GM21717 (cell line): ENCODE data around the gene MYOCOS.
"Not testable (repeated sequence)": the region's sequence is repeated elsewhere in the genome, so short reads cannot be mapped to it uniquely, and the experiment has no call there.

Experiments used
- ATAC-seq: cut with Tn5 transposase; IDR thresholded peaks from one replicate; pipeline ENCODE4 v1.9.1; 2021; ENCODE audit warnings: mild to moderate bottlenecking, moderate library complexity; ENCODE audit not compliant: unreplicated experiment

MYOCOS gene

DNA sequence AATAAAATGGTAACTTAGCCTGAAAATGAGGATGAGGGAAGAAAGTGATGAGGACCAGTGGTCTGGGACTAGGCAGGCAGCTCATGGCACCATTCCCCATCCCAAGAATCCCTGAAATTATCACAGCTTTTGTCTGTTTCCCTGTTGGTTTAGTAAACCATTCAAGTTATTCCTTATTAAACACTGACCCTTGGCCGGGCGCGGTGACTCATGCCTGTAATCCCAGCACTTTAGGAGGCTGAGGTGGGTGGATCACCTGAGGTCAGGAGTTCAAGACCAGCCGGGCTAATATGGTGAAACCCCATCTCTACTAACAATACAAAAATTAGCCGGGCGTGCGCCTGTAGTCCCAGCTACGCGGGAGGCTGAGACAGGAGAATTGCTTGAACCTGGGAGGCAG is 34.2 kb downstream of the MYOCOS start:
- not testable (repeated sequence) for ATAC-seq

DNA sequence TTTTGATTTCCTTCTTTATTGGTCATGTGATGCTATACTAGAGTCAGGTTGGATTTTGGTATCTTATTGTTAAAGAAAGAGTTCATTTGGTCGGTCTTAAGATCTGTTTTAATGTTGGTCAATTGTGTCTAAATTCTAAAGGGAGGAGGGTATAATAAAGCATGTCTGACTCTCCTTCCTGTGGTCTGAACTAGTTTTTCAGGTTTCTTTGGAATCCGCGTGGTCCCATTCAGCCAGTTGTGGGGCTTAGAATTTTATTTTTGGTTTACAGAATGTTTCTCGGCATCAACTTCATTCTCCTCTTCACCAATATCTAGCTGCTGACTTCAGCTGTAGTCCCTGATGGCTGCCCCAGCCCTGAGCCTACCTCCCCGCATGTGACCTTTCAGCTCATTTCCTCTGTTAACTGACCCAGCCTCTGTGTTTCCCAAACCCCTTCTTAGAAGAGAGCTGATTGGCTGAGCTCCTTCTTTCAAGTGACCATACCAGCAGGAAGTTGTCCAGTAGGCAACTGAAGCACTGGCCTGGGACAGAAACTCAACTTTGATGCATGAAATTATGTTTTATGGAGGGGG is 39.1 kb downstream of the MYOCOS start:
- ATAC-seq = no peak

DNA sequence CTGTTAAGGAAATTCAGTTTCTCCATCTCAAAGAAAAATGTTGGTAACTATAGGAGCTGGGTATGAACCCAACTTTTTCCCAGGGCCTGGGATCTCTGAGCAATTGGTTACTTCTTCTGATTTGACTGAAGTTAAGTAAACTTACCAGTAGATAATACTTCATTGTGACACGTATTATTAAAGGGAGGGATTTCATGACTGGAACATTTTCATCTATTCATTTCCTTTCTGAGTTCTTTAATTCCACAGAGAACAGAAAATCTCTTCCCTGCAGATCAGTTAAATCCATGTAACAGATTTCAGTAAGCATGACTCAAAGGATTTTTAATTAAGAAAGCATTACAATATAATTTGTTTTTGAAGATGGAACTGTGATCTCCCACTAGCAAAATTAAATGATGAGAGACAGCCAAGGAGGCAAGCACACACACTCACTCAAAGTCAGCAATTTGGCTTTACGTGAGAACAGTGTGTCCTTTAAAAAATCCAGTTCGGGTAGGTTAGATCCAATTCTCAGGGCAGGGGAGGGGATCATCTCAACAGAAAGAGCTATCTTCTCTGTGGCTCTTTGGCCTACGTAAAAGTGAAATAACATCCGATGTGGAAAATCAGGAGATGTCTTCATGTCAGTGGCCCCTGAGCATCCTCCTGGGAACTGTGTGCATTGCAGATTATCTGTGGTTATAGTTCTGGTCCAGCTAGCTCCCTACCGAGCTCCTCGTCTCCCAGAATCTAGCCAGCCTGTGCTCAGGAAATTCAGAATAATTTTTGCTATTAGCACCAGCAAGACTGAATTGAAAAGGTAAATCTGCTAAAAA is 41.2 kb downstream of the MYOCOS start:
- ATAC-seq = no peak

DNA sequence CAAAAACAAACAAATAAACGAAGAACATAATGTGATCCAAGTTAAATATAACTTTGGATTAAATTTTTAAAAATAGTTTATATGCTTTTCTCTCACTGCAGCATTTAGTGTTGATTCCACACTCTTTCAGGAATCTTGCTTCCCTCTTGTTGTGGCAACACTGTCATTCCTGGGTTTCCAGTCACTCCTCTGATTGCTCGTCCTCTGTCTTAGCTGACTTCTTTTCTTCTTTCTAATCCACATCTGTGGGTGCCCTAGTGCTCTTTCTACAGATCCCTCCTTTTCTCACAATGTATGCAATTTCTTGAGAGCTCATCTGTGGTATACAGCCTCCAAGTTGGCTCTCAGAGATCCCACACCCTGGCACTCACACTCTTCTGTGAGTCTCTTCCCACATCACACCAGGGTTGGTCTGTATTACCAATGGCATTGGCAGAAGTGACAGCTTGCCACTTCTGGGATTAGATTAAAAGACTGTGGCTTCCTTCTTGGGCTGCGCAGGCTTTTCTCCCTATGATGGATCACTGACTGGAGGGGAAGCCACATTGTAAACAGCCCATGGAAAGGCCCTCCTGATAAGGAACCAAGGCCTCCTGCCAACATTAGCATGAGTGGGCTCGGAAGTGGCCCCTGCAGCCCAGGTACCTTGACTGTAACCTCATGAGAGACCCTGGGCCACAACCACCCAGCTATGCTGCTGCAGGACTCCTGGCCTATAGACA is 42.0 kb downstream of the MYOCOS start:
- no peak for ATAC-seq

DNA sequence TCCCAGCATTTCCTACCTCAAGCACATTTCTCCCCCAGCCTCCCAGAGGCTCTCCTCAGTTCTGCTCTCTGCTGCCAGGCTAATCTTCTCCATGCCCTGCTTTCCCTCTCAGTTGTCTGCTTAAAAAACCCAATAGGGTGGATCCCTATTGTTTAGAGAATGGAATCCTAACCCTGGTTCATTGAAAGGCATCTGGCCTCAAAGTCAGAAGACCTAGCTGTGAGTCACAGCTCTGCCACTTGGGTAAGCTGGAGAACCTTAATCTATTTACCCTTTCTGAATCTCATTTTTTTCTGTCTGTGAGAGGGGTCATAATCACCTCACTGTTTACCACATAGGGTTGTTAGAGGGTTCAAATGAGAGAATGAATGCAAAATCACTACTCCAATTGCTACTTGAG is 42.9 kb downstream of the MYOCOS start:
- no peak for ATAC-seq

DNA sequence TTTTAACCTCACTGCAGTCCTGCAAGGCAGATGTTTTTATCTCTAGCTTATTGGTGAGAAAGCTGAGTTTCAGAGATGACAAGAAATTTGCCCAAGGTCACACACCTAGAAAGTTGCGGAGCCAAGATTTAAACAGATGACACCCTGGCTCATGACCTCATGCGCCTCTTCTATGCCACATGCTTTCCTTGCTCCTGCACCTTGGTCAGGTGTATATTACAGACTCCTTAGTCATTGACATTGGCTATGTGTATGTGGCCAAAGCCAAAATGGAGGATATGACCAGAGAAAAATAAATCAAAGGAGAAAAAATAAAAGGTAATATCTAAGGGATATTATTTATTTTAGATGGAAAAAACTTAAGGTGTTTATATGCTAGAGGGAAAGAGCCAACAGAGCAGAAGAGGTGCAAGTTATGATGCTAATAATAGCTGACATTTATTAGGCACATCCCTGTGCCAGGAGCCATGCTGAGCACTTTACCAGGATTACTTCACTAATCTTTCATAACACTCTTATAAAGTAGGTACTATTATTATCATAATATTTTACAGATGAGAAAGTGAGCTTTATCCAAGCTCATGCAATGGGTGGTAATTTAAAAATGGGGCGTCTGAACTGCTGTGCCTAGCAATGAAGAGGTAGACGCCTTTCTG is 44.2 kb downstream of the MYOCOS start:
- ATAC-seq = no peak

DNA sequence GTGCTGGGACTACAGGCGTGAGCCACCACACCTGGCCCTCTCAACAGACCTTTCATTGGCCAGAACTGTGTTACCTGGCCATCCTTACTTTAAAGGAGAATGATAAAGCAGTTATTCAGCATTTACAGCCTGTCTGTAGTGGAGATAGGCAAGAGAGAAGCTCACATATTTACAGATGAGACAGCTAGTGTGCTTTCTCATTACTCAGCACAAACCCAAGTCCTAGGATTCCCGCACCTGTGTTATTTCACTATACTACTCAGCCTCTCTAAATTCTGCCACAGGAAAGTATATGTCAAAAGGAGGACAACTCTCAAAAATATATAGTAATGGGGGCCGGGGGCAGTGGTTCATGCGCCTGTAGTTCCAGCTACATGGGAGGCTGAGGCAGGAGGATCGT is 46.3 kb downstream of the MYOCOS start:
- no peak for ATAC-seq

DNA sequence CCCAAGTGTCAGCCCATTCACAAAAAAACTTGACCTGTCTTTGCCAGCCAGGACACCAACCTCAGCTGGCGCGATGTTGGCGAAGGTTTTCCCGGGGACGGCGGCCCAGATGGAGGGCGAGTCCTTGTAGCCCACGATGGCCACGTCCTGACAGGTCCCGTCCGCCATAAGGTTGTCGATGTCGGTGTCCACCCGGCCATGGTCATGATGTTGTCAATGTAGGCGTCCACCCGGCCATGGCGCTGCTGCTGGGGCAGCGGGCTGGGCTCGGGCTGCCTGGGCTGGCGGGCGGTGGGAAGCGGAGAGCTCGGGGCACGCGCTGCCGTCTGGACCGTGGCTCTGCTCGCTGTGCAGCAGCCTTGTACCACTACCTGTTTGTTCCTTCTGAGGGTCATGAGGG is 48.7 kb downstream of the MYOCOS start:
- ATAC-seq = no peak

DNA sequence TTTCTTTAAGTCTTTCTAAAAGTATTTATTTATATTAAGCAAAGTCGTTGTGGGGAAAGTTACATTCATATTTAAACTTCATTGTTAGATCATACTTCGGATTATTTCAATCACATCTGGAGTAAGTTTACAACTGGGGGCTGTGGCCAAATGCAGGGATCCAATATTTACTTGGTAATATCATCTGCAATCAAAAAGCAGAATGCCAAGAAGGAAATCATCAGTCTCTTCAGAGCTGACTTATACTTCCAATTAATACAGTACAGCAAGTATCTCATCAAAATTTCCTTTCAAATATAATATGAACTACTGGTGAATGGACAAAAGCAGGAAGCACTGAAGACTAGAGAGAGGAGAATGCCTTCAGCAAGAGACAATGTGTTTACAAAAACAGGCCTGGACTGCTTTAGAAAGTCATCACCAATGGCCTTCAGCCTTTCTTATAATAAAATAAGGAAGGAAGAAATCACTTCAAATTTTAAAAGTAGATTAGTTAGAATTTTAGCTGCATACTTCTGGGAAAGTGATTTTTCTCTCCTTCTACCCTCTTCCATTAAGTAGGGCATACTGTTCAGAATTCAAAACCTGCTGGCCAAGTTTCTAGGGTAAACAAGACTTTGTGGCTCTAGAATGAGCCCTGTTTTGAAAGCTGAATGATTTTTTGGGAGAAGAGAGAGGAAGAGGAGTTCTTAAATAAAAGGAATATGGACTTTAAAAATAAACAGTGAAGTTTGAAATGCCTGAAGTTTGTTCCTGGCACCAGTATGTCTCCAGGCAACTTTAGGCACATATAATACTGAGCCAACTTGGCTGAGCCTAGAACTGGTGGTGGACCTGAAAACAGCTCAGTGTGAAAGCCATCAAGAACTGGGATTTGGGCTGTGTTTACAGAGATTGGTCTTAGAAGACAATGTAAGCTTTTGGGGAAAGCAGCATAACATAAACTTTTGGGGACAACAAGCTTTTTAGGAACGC is 52.7 kb downstream of the MYOCOS start:
- no peak for ATAC-seq
